Brain microvascular endothelial cell (primary cell): ENCODE data around the gene SPRY1.

Experiments used
- DNase-seq: peaks from one replicate; pipeline ENCODE4 v3.0.0-alpha.2; 2020
- H3K27ac ChIP-seq: fragments of 250-450 bp; sonication (Bioruptor Pico); 2 replicates; pipeline ENCODE4 v1.5.1; 2020; ENCODE audit warnings: mild to moderate bottlenecking, moderate library complexity
- H3K27me3 ChIP-seq: fragments of 250-450 bp; sonication (Bioruptor Pico); replicated peaks from 2 replicates; pipeline ENCODE4 v1.5.1; 2020; ENCODE audit warnings: mild to moderate bottlenecking
- H3K36me3 ChIP-seq: fragments of 250-450 bp; sonication (Bioruptor Pico); replicated peaks from 2 replicates; pipeline ENCODE4 v1.5.1; 2020; ENCODE audit warnings: mild to moderate bottlenecking
- H3K4me3 ChIP-seq: 2 replicates; pipeline ENCODE4 v1.5.1; 2011; ENCODE audit warnings: low read depth, mild to moderate bottlenecking, control low read depth, low read length, moderate library complexity
- CTCF ChIP-seq: IDR thresholded peaks from 2 replicates; pipeline ENCODE4 v1.5.1; 2011; ENCODE audit warnings: low read depth, mild to moderate bottlenecking, moderate library complexity, low read length, control low read depth, inconsistent platforms; ENCODE audit errors: missing control alignments
- in situ Hi-C: cut with HindIII; loops from 2 replicates; pipeline ENCODE4 v1.10.0; 2017; ENCODE audit warnings: low sequenced_read_pairs, low pct_ligation_motif_present

SPRY1 gene

DNA sequence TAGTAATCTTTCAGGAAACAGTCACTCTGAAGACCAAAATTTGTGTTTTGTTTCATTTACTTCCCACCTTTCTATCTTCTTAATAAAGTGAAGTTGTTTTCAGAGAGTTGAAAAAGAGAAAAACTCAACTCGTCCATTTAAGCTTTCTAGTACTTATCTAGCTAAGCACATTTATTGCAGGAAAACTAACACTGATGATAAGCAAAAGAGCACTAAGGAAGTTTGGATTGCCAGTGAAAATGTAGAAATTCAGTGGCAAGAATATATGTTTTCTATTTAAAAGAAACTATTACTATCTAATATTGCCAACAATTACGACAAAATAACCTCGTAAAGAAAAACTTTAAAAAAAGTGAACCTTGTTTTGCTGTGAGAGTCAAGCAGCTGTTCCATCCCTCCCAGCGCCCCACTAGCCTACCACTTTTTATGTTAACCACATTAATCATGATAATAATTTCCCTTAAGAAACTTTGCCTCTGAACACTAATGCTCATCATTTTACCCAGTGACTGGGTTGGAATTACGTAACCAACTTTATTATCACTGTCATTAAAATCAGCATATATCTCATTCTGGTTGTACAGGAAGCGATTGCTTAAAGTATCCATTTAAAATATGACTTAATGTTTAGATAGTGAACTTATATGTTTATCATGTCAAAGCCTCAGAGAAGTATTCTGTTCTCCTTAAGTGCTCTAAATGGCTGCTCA is 24.8 kb downstream of the SPRY1 start:
- no peak overlapping the region for H3K4me3 ChIP-seq
- no peaks in the 10 kb centered on the region for H3K36me3 ChIP-seq
- TF ChIP-seq CTCF, result no peak
- DNase-seq, result no peak
- H3K27me3 ChIP-seq, result no peaks in the 10 kb centered on the region
- no peak overlapping the region for H3K27ac ChIP-seq
- in situ Hi-C loops, result no loop called here

DNA sequence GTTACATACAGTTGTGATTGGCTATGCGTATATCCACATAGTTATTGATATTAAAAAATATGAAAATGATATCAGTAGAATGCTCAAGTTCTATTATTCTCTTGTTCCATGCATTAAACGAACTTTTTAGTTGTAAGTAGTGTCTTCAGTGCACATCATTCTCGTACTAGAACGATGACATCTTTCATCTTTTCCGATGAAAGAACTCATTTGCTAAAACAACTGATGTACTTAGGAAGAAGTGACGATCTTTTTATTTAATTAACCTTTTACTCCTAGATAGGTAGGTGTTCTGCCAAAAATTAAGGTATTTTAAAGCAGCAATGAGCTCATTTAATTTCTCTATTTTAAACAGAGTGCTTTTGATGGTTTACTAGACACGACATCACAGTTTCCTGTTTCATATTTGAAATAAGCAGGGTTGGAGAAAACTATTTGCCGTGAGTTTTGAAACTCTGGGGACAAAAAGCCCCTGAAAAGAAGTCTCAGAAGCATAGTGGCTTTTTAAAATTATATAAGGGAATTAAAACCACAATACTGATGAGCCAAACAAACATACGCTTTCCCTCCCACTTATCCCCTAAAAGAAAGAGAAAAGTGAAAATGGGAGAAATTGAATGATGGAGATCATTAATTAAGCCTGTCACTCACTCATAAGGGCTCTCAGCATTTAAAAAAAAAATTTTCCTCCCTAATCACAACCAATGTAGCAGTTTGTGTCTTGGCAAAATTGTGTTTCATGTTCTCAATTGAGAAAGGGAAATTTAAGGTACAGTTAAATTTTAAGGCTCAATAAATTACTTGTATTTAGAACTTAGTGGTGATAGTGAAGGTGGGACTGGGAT is 25.6 kb downstream of the SPRY1 start:
- Histone ChIP-seq H3K4me3 (no peak overlapping the region), H3K36me3 (no peaks in the 10 kb centered on the region), H3K27ac (no peak overlapping the region), H3K27me3 (no peaks in the 10 kb centered on the region)
- DNase-seq, result no peak
- in situ Hi-C loops, result no loop called here
- TF ChIP-seq CTCF, result no peak

- no peak for TF ChIP-seq CTCF
- no peak for DNase-seq
- H3K27ac ChIP-seq, result no peak overlapping the region
- H3K4me3 ChIP-seq, result no peak overlapping the region
- no peaks in the 10 kb centered on the region for H3K27me3 ChIP-seq
- no peaks in the 10 kb centered on the region for H3K36me3 ChIP-seq
- in situ Hi-C loops, result no loop called here
Observed at GRCh38 chr4:123423819-123424218, 27.2 kb downstream of the SPRY1 start.

DNA sequence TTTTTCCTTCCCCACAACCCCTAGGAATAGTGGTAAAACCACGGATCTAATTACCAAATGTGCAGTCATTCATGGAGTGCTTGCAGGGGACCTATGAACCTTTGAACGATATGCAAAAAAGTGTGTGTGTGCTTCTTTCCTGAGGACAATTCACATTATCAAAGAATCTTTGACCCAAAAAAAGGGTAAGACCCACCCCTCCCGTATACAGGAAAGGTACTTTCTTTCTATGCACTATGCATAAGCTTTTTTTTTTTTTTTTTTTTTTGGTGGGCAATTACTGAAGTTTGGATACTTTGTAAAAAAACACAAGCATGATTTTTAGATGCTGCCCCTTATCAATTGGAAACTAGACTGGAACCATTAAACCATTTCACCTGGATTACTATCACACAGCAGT is 31.4 kb downstream of the SPRY1 start:
- no peak overlapping the region for H3K4me3 ChIP-seq
- DNase-seq, result no peak
- no peaks in the 10 kb centered on the region for H3K36me3 ChIP-seq
- no peaks in the 10 kb centered on the region for H3K27me3 ChIP-seq
- TF ChIP-seq CTCF, result no peak
- in situ Hi-C loops, result no loop called here
- no peak overlapping the region for H3K27ac ChIP-seq

DNA sequence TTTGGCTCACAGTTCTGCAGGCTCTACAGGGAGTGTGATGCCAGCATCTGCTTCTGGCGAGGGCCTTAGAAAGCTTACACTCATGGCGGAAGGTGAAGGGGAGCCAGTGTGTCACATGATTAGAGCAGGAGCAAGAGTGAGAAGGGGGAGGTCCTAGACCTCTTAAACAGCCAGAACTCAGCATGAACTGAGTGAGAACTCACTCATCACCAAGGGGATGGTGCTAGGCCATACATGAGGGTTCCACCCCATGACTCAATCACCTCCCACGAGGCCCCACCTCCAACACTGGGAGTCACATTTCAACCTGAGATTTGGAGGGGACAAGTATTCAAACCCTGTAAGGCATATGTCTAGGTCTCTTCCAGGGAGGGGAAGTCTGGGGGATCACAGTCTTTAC is 33.4 kb downstream of the SPRY1 start:
- DNase-seq, result no peak

More for the DNA sequence above, 33.4 kb downstream of the SPRY1 start:
- in situ Hi-C loops, result no loop called here
- Histone ChIP-seq H3K36me3 (no peaks in the 10 kb centered on the region), H3K27me3 (no peaks in the 10 kb centered on the region), H3K27ac (no peak overlapping the region), H3K4me3 (no peak overlapping the region)
- TF ChIP-seq CTCF, result no peak
